SK-N-SH (cell line): ENCODE measurements around the gene NTRK2. TPM values are rescaled to one million over a fixed set of nuclear protein-coding genes. Genes with fewer than 3 reads are reported as not detected.

Experiments
- CTCF ChIA-PET: fragments of 300-600, 350-600 bp; formaldehyde crosslinking; extraction: SDS; loops from one replicate; lab custom pipeline; 2021; lab: Yijun Ruan, JAX
- POLR2A ChIA-PET: fragments of 350-600 bp; sonication (Branson Sonifier 250); formaldehyde crosslinking; extraction: SDS; loops from one replicate; lab custom pipeline; 2020; ENCODE audit warnings: antibody characterized with exemption, inconsistent platforms; lab: Yijun Ruan, JAX
- DNase-seq: peaks from one replicate; pipeline ENCODE4 v3.0.0; 2012
- H2AFZ ChIP-seq: fragments of 200-600 bp; sonication (generic); 2 replicates; pipeline ENCODE4 v1.8.1; 2016; ENCODE audit warnings: antibody characterized with exemption, mild to moderate bottlenecking, low read depth
- H3F3A ChIP-seq: fragments of 200-600 bp; sonication (generic); replicated peaks from 2 replicates; pipeline ENCODE3; 2016; ENCODE audit warnings: antibody characterized with exemption, mild to moderate bottlenecking; ENCODE audit not compliant: insufficient read depth
- H3K27ac ChIP-seq, 2 experiments: fragments of 200-500 bp in 1 of 2; fragments of 200-600 bp in 1 of 2; sonication (Bioruptor generic) in 1 of 2; sonication (generic), shearing (Covaris generic) in 1 of 2; 2 replicates each; pipeline versions ENCODE4 v1.5.1 to v1.6.1; 2014 to 2016; ENCODE audit warnings: low read depth in 2 of 2, inconsistent platforms in 1 of 2, low read length in 1 of 2, mild to moderate bottlenecking in 1 of 2, mixed read lengths in 1 of 2
- H3K27me3 ChIP-seq: fragments of 200-600 bp; sonication (generic), shearing (Covaris generic); 2 replicates; pipeline ENCODE4 v1.6.1; 2016; ENCODE audit warnings: mixed run types; ENCODE audit not compliant: insufficient read depth
- H3K36me3 ChIP-seq, 2 experiments: fragments of 200-500 bp in 1 of 2; fragments of 200-600 bp in 1 of 2; sonication (Bioruptor generic) in 1 of 2; sonication (generic) in 1 of 2; replicated peaks in 1 of 2; 2 replicates each; pipeline versions ENCODE3 to v1.5.1; 2014 to 2016; ENCODE audit warnings: low read length in 1 of 2, mild to moderate bottlenecking in 1 of 2; ENCODE audit not compliant: insufficient read depth in 2 of 2, control insufficient read depth in 1 of 2
- H3K4me1 ChIP-seq, 2 experiments: fragments of 200-500 bp in 1 of 2; fragments of 200-600 bp in 1 of 2; sonication (Bioruptor generic) in 1 of 2; sonication (generic), shearing (Covaris generic) in 1 of 2; 2 replicates each; pipeline versions ENCODE4 v1.5.1 to v1.6.1; 2014 to 2016; ENCODE audit warnings: low read depth in 1 of 2, low read length in 1 of 2, mixed run types in 1 of 2; ENCODE audit not compliant: insufficient read depth in 2 of 2, control insufficient read depth in 1 of 2
- H3K4me2 ChIP-seq: fragments of 200-600 bp; sonication (generic), shearing (Covaris generic); 2 replicates; pipeline ENCODE4 v1.6.1; 2017; ENCODE audit warnings: mixed run types
- H3K4me3 ChIP-seq, 2 experiments: fragments of 200-500 bp in 1 of 2; fragments of 200-600 bp in 1 of 2; sonication (Bioruptor generic) in 1 of 2; sonication (generic), shearing (Covaris generic) in 1 of 2; 2 replicates each; pipeline versions ENCODE4 v1.5.1 to v1.8.1; 2014 to 2016; ENCODE audit warnings: low read depth in 2 of 2, inconsistent platforms in 1 of 2, low read length in 1 of 2, mild to moderate bottlenecking in 1 of 2, mixed read lengths in 1 of 2, moderate library complexity in 1 of 2
- H3K79me2 ChIP-seq: fragments of 200-600 bp; sonication (generic); 2 replicates; pipeline ENCODE4 v1.8.1; 2017; ENCODE audit warnings: mild to moderate bottlenecking; ENCODE audit not compliant: insufficient read depth
- H3K9ac ChIP-seq: fragments of 200-600 bp; sonication (generic); 2 replicates; pipeline ENCODE4 v1.6.1; 2017; ENCODE audit warnings: mixed run types
- H3K9me2 ChIP-seq: fragments of 200-600 bp; sonication (generic); 2 replicates; pipeline ENCODE4 v1.6.1; 2017; ENCODE audit warnings: mixed run types
- H3K9me3 ChIP-seq: fragments of 200-600 bp; sonication (generic); 2 replicates; pipeline ENCODE4 v1.6.1; 2017; ENCODE audit warnings: mixed run types, mild to moderate bottlenecking, moderate library complexity
- H4K20me1 ChIP-seq: fragments of 200-600 bp; sonication (generic); 2 replicates; pipeline ENCODE4 v1.6.1; 2017; ENCODE audit warnings: mild to moderate bottlenecking, mixed run types; ENCODE audit not compliant: insufficient read depth
- ELF1 ChIP-seq: IDR thresholded peaks from 2 replicates; pipeline ENCODE4 v1.4.0; 2012
- FOSL2 ChIP-seq: IDR thresholded peaks from 2 replicates; pipeline ENCODE4 v1.4.0; 2012; ENCODE audit warnings: low read depth, mild to moderate bottlenecking, moderate library complexity, borderline replicate concordance
- FOXJ3 ChIP-seq: sonication (generic); formaldehyde crosslinking; IDR thresholded peaks from 2 replicates; pipeline ENCODE4 v1.5.1; 2020; ENCODE audit warnings: mild to moderate bottlenecking, missing genetic modification reagents
- FOXM1 ChIP-seq: IDR thresholded peaks from 2 replicates; pipeline ENCODE4 v1.4.0; 2012; ENCODE audit warnings: low read depth, mild to moderate bottlenecking
- GABPA ChIP-seq: IDR thresholded peaks from 2 replicates; pipeline ENCODE4 v1.4.0; 2012; ENCODE audit warnings: low read depth, mild to moderate bottlenecking
- JUND ChIP-seq: IDR thresholded peaks from 2 replicates; pipeline ENCODE4 v1.4.0; 2012
- MEF2A ChIP-seq: IDR thresholded peaks from 2 replicates; pipeline ENCODE4 v1.4.0; 2012; ENCODE audit warnings: low read depth, borderline replicate concordance
- MXI1 ChIP-seq: IDR thresholded peaks from 2 replicates; pipeline ENCODE4 v1.6.1; 2012; ENCODE audit warnings: mild to moderate bottlenecking, low read depth, low read length, improper control_type of control experiment
- NFIC ChIP-seq: IDR thresholded peaks from 2 replicates; pipeline ENCODE4 v1.4.0; 2012; ENCODE audit warnings: borderline replicate concordance
- NRF1 ChIP-seq: IDR thresholded peaks from 2 replicates; pipeline ENCODE4 v1.6.1; 2012; ENCODE audit warnings: low read depth, mild to moderate bottlenecking, low read length
- REST ChIP-seq: IDR thresholded peaks from 2 replicates; pipeline ENCODE4 v1.6.1; 2012; ENCODE audit warnings: mild to moderate bottlenecking, low read depth, low read length, moderate library complexity
- RFX5 ChIP-seq: IDR thresholded peaks from 2 replicates; pipeline ENCODE4 v1.6.1; 2012; ENCODE audit warnings: mild to moderate bottlenecking, improper control_type of control experiment, low read length
- TAF1 ChIP-seq: IDR thresholded peaks from 2 replicates; pipeline ENCODE4 v1.6.1; 2012; ENCODE audit warnings: low read depth, mild to moderate bottlenecking, low read length, moderate library complexity, borderline replicate concordance
- TEAD4 ChIP-seq: IDR thresholded peaks from 2 replicates; pipeline ENCODE4 v1.4.0; 2012; ENCODE audit warnings: mild to moderate bottlenecking, borderline replicate concordance; ENCODE audit not compliant: insufficient read depth
- YY1 ChIP-seq: IDR thresholded peaks from 2 replicates; pipeline ENCODE4 v1.4.0; 2012; ENCODE audit warnings: low read depth, mild to moderate bottlenecking
- WGBS: methylation state at CpG from one replicate; pipeline ENCODE4 v1.1.6; 2017; ENCODE audit warnings: low lambda C conversion rate; 5-methylcytosine and 5-hydroxymethylcytosine counted together
- polyA plus RNA-seq, 3 experiments: library from polyadenylated mRNA; depleted of rRNA; stranded (reverse); fragments of >200 nt; gene quantifications; 2 replicates each; pipeline ENCODE4 v1.2.3, GENCODE V29; 2012
- TF ChIP-seq, protein P1 (sequence below): IDR thresholded peaks from 2 replicates; pipeline ENCODE4 v1.4.0; 2012; ENCODE audit warnings: low read depth
- TF ChIP-seq, protein P2 (sequence below): IDR thresholded peaks from 2 replicates; pipeline ENCODE4 v1.4.0; 2012; ENCODE audit warnings: low read depth, borderline replicate concordance
- TF ChIP-seq, protein P3 (sequence below): IDR thresholded peaks from 2 replicates; pipeline ENCODE4 v1.4.0; 2012; ENCODE audit warnings: low read depth, borderline replicate concordance
- TF ChIP-seq, protein P4 (sequence below): fragments of 200-600 bp; sonication (generic); IDR thresholded peaks from 2 replicates; pipeline ENCODE4 v1.6.1; 2017; ENCODE audit warnings: antibody characterized with exemption, mild to moderate bottlenecking, moderate library complexity

NTRK2 gene
- polyA plus RNA-seq, 1 of the 3 experiments (the other 2 are of a cell fraction), result 0.05 TPM

- TF ChIP-seq, protein P1, sequence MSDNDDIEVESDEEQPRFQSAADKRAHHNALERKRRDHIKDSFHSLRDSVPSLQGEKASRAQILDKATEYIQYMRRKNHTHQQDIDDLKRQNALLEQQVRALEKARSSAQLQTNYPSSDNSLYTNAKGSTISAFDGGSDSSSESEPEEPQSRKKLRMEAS, result no peak
- TF ChIP-seq, protein P2, sequence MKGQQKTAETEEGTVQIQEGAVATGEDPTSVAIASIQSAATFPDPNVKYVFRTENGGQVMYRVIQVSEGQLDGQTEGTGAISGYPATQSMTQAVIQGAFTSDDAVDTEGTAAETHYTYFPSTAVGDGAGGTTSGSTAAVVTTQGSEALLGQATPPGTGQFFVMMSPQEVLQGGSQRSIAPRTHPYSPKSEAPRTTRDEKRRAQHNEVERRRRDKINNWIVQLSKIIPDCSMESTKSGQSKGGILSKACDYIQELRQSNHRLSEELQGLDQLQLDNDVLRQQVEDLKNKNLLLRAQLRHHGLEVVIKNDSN, result no peak
- no peak for TF ChIP-seq YY1
- TF ChIP-seq MEF2A, result no peak
- no peak for TF ChIP-seq REST
- TF ChIP-seq GABPA, result no peak
- TF ChIP-seq, protein P3, sequence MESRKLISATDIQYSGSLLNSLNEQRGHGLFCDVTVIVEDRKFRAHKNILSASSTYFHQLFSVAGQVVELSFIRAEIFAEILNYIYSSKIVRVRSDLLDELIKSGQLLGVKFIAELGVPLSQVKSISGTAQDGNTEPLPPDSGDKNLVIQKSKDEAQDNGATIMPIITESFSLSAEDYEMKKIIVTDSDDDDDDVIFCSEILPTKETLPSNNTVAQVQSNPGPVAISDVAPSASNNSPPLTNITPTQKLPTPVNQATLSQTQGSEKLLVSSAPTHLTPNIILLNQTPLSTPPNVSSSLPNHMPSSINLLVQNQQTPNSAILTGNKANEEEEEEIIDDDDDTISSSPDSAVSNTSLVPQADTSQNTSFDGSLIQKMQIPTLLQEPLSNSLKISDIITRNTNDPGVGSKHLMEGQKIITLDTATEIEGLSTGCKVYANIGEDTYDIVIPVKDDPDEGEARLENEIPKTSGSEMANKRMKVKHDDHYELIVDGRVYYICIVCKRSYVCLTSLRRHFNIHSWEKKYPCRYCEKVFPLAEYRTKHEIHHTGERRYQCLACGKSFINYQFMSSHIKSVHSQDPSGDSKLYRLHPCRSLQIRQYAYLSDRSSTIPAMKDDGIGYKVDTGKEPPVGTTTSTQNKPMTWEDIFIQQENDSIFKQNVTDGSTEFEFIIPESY, result no peak
- TF ChIP-seq FOXM1, result no peak
- TF ChIP-seq NFIC, result no peak
- no peak for TF ChIP-seq JUND
- TF ChIP-seq, protein P4, sequence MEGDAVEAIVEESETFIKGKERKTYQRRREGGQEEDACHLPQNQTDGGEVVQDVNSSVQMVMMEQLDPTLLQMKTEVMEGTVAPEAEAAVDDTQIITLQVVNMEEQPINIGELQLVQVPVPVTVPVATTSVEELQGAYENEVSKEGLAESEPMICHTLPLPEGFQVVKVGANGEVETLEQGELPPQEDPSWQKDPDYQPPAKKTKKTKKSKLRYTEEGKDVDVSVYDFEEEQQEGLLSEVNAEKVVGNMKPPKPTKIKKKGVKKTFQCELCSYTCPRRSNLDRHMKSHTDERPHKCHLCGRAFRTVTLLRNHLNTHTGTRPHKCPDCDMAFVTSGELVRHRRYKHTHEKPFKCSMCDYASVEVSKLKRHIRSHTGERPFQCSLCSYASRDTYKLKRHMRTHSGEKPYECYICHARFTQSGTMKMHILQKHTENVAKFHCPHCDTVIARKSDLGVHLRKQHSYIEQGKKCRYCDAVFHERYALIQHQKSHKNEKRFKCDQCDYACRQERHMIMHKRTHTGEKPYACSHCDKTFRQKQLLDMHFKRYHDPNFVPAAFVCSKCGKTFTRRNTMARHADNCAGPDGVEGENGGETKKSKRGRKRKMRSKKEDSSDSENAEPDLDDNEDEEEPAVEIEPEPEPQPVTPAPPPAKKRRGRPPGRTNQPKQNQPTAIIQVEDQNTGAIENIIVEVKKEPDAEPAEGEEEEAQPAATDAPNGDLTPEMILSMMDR, result no peak
- TF ChIP-seq RFX5, result no peak
- TF ChIP-seq TAF1, result no peak
- no peak for TF ChIP-seq NRF1
- TF ChIP-seq FOXJ3 (CRISPR knock-in tag), result no peak
- no peak for TF ChIP-seq MXI1
- no peak for TF ChIP-seq FOSL2
- no peak for TF ChIP-seq TEAD4
- no peak for TF ChIP-seq ELF1
- Histone ChIP-seq H3K36me3 (no peaks in the 10 kb centered on the region), H3K4me2 (no peak overlapping the region), H4K20me1 (no peaks in the 10 kb centered on the region), H2AFZ (no peak overlapping the region), H3K4me1 (no peaks in the 10 kb centered on the region; a peak in 1 of 4 replicates), H3K9me3 (no peaks in the 10 kb centered on the region), H3K9me2 (no peaks in the 10 kb centered on the region), H3K27me3 (no peaks in the 10 kb centered on the region), H3K9ac (no peak overlapping the region), H3K4me3 (no peak overlapping the region), H3K79me2 (no peaks in the 10 kb centered on the region), H3F3A (no peaks in the 10 kb centered on the region), H3K27ac (no peak overlapping the region)
- DNase-seq, result no peak
- ChIA-PET CTCF (interaction anchor here (0.7 to 3.2 kb wide), 17 partner anchors 9 to 303 kb away, joined by 3 to 18 read pairs (median 3); partner anchors contain the start of gene NTRK2), POLR2A (no interaction called here)
- 69% methylated on average over 18 of the region's 18 CpGs for WGBS
These were observed 285.6 kb downstream of the NTRK2 start for GRCh38 chr9:84955155-84955554.
